ENCODE measurements around the gene ADCY6.

Gene ADCY6

DNA sequence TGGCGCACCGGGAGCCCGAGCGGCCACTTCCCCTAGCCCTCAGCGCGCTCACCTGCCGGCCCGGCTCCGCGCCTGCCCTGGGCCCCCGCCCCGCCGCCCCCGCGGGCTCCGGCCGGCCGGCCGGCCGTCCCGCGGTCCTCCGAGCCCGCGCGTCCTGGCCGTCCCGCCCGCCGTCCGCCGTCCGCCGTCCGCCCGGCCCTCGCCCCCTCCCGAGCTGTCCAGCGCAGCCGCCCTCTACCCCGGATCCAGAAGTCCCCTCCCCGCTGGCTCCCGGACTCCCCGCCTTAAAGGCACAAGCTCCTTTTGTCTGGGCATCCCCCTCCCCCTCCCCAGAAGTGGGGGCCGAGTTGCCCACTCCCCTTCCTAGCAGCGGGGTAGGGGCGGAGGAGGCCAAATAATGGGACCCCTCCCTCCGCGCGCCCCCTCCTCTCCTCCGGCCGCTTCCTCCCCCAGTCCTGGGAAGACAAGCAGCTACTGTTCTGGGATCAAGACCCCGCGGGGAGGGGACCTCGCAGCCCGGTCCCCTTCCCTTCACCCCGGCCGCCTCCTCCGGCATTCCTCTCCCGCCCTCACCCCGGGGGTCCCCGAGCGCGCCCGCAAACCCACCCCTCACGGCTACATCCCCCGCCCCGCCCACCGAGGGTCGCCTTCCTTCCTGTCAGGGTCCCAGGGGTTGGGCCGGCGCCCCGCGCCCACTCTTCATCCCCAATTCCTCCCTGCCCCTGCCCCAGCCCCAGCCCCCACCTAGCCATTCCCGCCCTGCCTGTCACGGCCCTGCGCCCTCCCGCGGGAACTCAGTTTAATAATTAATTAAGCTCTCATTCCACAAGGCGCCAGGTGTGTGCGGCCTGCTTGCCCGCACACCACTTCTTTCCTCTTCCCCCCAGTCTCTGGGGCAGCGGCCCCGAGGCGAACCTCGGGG, at the start of gene ADCY6:
TSS of gene ADCY6 (minus strand) at position 236 of the 922 bp plus-strand sequence. CDS start 5,655 bp downstream, outside the sequence.
- DNase-seq (ENCODE audit: low spot score), result peak; percentile 81

DNA sequence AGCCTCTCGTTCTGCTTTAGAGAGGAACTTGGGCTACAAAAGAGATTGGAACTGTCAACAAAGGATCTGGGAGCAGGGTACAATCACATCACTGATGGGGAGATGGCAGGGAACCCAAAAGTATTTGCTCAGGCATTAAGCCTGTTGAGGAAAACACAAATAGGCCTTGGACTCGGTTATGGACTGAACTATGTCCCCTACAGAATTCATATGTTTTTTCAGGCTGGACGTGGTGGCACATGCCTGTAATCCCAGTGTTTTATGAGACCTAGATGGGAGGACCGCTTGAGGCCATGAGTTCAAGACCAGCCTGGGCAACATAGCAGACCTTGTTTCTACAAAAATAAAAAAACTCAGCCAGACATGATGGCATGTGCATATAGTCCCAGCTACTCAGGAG, 49.2 kb upstream of the ADCY6 start:
- DNase-seq (ENCODE audit: low spot score), result no peak

DNA sequence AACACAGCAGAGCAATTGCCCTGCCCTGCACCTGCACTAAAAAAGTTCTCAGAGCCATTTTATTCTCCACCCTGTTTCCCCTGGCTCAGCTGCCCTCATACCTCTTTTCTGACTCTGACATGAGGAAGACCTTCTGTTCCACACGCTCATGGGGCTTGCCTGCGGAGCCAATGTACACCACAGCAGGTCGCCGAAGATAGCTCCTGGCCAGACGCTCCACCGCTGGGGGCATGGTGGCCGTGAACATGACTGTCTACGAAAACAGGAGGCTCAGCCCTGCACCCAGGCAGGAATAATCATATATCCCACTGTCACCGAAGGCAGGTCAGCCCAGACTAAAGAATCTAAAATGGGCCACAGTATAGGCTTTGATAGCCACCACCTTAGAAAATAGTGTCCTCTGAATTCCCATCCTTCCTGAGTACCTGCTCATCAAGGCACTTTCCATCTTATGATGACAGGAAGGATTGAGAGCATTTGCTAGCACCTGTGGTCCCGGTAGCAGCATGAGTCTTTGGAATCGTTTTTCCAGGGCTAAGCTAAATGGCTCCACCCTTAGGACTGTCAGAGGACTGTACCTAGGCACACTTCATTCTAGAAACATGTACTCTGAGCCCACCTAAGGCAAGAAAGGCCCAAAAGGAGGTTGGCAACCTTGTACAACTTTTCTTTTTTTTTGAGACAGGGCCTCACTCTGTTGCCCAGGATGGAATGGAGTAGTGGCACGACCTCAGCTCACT, 43.6 kb upstream of the ADCY6 start:
- no peak for DNase-seq (ENCODE audit: low spot score)

DNA sequence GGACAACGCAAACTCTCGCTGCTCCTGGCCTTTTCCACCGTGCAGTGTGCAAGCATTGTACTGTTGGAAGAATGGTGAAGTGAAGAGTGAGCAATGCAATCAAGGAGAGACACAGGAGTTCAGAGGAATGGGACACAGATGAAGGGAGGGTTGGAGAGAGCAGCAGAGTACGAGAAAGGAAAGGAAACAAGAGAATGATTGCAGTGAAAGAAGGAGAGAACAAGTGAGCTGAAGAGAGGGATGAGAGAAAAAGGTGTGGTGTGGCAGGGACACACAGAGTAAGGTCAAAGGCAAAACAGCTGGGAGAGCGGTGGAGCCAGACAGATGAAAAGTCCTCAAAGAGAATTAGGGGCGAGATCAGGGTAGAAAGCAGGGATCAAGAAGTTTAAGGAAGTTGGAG, 42.4 kb upstream of the ADCY6 start:
- no peak for DNase-seq (ENCODE audit: low spot score)

DNA sequence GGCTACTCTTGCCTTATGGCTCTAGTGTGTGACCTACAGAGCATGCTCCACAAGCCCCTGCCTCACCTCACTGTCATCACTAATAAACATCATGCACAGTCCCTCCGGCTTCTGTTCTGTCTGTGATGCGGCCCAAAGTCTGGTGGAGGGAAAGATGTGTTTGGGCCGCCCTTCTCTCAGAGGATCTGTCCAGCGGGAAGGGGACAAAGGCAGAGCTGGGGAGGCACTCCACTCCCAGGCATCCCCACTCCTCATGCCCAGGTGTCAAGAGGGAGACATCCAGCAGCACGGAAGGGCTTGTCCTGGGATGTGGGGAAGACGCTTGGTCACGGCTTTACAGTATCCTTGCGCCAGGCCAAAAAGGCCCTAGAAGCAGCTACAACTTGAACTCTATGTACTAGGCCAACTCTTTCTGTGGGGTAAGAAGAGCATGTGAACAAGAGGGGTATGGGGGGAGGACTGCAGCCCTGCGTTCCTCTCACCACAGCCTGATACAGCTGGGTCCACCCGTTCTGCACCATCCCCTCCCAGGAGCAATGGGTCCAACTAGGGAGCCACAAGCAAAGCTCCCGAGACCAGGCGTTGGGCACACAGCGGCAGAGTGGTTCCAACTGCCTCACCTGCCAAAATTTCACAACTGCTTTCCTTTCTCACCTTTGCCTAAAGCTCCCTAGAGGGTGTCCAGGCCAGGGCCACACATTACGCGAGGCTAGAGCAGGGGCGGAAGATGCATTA, 40.1 kb upstream of the ADCY6 start:
- DNase-seq (ENCODE audit: low spot score), result no peak

DNA sequence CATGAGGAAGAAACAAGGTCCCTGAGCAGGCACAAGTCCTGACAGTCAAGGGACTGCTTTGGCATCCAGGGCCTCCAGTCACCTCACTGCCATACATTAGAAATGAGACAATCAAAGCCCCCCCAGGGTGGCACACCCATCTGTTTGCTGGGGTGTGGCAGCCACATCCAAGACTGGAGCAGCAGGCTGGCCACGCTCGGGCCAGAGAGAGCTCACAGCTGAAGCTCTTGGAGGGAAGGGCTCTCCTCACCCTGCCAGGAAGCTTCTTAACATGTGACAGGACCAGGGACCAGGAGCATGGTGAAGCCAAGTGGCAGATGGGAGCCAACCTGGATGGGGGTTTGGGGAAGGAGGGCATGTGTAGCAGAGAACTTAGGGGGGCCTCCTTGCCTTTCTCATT, 39.4 kb upstream of the ADCY6 start:
- DNase-seq (ENCODE audit: low spot score), result no peak

DNA sequence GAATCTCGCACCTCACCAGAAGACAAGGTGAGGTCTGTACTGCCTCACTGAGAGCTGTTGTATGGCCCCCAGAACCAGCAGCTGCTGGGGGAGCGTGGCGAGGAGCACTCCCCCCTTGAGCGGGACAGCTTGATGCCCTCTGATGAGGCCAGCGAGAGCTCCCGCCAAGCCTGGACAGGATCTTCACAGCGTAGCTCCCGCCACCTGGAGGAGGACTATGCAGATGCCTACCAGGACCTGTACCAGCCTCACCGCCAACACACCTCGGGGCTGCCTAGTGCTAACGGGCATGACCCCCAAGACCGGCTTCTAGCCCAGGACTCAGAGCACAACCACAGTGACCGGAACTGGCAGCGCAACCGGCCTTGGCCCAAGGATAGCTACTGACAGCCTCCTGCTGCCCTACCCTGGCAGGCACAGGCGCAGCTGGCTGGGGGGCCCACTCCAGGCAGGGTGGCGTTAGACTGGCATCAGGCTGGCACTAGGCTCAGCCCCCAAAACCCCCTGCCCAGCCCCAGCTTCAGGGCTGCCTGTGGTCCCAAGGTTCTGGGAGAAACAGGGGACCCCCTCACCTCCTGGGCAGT, 38.7 kb upstream of the ADCY6 start:
- DNase-seq (ENCODE audit: low spot score), result no peak

DNA sequence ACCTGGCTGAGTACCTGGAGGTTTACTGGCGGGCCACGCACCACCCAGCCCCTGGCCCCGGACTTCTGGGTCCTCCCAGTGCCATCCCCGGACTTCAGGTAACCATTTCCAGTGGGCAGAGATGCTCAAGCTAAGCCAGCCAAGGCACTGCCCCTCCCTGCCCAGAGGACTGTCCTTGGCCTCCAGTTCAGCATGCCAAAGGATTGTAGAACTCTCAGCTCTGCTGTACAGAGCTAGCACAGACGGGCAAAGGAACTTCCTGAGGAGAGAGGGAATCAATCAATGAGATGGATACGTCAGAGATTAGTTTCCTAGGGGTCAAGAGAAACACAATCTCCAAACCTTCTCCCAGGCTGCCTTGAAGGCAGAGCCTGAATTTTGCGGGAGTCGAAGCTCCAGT, 38.1 kb upstream of the ADCY6 start:
- DNase-seq (ENCODE audit: low spot score), result no peak

DNA sequence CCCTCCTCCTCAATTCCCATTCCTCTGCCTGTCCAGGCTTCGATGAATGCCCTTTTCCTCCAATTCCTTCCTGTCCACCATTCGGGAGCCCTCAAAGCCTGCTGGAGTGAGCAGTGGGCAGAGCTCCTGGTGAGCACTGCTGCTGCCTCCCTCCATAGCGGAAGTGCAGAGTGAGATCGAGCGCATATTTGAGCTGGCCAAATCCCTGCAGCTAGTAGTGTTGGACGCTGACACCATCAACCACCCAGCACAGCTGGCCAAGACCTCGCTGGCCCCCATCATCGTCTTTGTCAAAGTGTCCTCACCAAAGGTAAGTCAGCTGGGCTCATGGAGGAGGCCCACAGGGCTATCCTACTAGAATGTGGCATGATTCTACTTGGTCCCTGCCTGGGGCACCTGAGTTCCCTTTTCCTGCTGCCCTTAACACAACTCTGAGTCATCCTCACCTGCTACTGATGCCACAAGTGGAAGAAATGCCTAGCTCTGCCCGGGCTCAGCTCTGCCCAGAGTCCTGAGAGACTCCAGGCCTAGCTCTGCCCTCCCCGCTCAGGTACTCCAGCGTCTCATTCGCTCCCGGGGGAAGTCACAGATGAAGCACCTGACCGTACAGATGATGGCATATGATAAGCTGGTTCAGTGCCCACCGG, 37.4 kb upstream of the ADCY6 start:
- DNase-seq (ENCODE audit: low spot score), result no peak

DNA sequence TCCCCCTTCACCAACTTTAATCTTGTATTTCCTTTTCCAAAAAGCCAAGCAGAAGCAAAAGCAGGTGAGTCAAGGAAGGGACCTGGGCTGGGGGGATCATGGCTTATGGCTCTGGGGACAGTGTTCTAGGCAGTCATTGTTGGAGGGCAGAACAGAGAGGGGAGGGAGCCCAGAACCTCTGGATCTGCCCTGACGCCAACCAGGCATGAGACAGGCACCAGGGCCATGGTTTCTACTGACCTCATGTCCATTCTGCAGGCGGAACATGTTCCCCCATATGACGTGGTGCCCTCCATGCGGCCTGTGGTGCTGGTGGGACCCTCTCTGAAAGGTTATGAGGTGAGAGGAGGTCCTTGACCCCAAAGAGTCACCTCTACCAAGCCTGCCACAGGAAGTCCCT, 36.0 kb upstream of the ADCY6 start:
- DNase-seq (ENCODE audit: low spot score), result no peak

DNA sequence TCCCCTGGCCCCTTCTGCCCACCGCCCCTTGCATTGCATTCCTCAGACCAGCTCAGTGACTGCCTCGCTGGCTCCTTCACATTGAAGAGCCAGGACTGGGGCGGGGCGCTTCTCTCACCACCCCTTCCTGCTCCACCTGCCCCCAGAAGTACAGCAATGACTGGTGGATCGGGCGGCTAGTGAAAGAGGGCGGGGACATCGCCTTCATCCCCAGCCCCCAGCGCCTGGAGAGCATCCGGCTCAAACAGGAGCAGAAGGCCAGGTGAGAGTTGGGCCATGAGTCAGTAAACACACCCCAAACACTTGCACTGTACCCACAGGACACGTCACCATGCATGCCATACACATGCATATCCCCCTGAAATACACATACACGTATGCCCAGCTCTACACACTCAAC, 35.2 kb upstream of the ADCY6 start:
- no peak for DNase-seq (ENCODE audit: low spot score)

DNA sequence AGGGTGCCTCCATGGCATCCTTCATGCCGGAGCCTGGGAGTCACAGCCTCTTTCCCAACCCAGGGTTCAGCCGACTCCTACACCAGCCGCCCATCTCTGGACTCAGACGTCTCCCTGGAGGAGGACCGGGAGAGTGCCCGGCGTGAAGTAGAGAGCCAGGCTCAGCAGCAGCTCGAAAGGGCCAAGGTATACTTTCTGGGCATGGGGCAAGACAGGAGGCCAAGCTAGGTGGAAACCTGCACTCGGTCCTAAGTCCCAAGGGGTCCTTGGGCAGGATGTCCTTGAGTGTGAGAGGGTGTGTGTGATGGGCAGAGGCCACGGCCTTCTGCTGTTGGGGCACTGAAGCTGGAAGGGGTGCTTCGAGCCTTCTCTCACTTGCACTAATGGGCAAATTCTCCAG, 34.4 kb upstream of the ADCY6 start:
- DNase-seq (ENCODE audit: low spot score), result no peak

DNA sequence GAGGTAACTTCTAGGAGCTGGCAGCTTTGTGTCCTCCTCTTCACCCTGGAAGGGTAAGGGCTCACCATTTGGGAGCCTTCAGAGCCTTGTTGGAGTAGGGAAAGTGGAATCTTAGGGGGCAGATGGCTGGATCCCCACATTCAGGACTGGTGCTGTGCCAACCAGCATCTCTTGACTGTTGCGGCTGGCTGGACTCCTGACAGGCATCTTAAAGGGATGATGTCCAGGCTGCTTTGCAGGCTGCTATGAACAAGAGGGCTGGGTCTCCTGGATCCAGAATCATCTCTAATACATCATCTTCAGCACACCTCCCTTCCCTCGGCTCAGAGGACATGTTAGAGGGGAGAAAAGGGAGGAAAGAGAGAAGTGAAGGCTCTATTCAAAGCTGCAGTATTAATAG, 33.8 kb upstream of the ADCY6 start:
- DNase-seq (ENCODE audit: low spot score), result no peak

DNA sequence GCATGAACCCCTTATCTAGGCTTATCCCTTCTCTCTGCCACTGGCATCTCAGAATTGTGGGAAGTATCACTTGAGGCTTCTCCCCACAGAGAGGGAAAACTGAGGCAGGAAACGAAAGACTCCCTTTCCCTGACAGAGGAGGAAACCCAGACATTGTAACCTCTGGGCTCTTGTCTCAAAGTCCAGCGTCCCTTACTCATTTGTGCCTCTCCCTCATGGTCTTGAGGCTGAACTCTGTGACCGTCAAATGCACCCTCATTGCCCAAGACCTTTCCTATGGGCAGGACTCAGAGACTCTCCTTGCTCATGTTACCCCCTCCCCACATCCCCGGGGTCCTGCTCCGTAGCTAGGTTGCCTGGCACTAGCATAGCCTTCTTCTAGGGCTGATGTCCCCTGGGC, 33.2 kb upstream of the ADCY6 start:
- DNase-seq (ENCODE audit: low spot score), result no peak

DNA sequence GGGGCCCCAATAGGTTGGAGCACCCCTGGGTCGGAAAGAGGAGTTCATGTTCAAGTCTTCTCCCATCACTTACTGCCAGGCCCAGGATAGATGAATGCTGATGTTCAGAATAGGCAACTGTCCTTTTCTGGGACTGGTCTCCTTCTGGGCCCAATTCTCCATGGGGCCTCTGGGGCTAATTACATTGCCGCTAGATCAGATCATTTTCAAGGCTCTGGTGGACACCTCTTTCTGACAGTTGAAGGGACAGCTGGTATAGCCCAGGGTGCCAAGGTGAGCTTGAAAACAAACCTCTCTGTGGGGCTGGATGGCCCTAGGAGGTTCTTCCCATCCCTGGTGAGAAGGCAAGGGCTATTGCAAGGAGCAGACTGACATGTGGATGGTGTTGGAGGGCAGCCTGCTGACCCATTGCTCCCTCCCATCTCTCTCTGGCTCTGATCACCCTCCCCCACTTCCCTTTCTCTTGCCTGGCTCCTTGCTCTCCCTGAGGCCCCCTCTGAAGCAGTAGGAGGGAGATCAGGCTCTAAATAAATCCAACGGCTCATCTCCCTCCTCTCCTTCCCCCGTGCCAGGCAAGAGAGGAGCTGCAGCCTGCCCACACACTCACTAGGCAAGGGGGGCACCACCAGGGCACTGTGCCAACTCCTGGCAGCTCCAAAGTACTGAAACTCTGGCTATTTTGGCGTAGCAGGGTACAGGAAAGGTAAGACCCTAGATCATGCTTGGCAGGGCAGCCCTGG, 31.3 kb upstream of the ADCY6 start:
- no peak for DNase-seq (ENCODE audit: low spot score)

DNA sequence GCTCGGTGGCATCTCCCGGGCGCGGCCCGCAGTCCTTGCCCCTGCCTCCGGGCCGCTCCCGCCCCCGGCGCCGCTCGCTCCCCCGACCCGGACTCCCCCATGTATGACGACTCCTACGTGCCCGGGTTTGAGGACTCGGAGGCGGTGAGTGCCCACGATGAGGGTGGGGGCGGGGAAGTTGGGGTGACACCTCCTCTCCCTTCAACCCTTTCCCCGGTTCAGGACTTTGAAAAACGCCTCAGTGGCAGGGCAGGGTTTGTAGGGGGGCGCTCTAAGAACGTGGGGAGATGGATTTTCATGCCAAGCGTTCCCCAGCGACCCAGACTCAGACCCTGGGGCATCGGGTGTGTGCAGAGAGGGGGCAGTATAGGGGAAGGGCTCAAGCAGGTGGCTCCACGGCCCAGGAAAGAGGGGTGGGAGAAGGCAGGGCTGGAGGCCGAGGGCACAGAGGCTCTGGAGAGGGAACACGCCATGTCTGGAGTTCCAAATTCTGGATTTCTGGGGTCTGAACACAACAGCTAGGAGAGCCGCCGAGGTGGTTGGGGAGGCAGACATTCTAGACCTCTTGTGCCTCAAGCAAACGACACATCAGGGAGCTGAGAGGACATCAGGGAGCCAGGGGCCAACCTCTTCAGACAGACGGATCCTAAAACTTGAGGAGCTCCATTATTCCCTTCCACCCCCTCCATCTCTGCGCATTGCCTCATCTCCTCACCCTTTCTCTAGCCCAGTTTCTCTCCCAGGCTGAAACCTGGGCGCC, 30.1 kb upstream of the ADCY6 start:
- DNase-seq (ENCODE audit: low spot score), result no peak

DNA sequence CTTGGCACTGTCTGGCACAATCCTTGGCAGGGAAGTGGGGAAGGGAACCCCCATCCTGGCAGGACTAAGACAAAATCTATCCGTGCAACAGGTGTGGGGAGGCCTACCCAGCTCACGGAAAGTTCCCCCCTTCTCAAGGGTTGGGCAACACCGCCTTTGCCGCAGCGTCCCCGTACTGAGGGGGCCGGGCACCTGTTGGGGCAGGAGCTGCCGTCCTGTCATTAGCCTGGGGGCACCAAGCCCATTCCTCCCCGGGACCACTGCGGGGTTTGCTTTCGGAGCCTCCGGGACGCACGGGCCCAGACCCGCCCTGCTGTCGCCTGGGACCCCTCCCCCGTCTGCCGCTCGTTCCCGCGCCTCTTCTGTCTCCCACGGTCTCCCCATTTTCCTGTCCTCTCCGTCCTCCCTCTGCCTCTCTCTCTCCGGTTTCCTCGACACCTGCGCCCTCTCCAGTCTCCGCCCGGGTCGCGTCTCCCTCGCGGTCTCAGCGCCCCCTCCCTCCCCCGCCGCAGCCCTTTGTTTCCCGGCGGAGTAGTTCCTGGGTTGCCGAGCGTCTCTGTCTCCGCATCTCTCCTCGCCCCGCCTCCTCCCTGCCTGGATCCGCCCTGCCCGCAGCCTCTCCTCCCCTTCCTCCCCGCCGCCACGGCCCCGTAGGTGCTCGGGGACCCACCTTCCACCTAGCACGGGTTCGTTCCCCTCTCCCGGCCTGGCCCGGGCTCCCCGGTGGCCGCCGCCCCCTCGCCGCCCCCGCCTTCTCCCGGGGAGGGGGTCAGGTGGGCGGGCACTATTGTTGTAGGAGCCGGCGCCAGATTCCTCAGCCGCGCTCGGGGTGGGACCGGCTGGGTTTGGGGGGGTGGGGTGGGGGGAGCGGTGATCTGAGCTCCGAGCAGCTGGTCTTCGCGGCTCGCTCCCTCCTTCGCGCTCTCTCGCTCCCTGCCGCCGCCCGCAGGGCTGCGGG, 29.3 kb upstream of the ADCY6 start, which contains the start of gene CACNB3:
TSS of gene CACNB3 (plus strand) at position 624 of the 958 bp plus-strand sequence. CDS start 434 bp downstream, outside the sequence.
- DNase-seq (ENCODE audit: low spot score), result peak; percentile 65

DNA sequence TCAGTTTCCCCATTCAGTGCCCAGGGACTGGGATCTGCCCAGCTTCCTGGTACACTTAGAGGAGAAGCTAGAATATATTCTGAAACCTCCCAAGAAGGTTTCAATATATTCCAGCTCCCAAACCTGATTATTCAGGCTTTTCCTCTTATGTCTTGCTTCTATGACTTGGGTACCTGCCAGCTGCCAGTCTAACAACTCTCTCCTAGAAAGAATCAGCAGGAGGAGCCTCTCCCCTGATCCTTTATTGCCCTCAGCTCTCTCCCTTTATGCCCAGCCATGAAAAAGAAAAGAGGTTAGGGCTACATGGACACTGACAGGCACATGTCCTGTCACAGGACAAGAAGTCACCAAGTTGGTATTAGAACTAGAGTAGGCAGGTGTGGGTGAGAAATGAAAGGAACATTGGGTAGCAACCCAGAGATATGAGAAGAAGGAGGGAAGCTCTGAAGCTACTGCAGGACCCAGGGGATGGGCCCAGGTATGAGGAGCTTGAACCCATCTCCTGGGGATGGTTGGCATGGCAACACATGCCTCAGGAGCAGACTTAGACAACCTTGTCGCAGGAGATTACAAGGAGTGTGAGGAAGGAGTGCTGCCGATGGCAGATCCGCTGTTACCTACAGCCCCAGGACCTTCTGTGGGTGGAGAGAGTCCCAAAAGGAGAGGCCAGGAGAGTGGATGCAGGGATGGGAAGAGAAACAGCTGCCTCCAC, 27.4 kb upstream of the ADCY6 start:
- DNase-seq (ENCODE audit: low spot score), result no peak

All from Ammon's horn (tissue), 1 donor.